Measurements from ENCODE around the gene LAMTOR1.

DNA sequence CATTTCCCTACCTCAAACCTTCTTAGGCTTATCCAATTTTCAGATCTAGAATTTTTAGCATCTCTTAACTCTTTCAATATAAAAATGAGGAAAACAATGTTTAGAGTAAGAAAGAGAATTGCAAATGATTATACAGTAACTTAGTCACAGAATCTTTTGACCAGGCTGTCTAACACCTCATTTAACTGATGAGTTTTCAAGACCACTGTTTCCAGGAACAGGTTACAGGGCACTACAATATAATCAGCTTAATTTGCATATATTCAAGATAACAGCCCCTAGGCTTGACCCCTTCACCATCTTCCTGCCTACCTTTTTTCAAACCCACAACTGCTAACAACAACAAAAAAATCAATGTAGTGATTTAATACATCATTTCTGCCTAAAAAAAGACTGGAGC, 35.4 kb downstream of the LAMTOR1 start:
- TF ChIP-seq, protein P1, sequence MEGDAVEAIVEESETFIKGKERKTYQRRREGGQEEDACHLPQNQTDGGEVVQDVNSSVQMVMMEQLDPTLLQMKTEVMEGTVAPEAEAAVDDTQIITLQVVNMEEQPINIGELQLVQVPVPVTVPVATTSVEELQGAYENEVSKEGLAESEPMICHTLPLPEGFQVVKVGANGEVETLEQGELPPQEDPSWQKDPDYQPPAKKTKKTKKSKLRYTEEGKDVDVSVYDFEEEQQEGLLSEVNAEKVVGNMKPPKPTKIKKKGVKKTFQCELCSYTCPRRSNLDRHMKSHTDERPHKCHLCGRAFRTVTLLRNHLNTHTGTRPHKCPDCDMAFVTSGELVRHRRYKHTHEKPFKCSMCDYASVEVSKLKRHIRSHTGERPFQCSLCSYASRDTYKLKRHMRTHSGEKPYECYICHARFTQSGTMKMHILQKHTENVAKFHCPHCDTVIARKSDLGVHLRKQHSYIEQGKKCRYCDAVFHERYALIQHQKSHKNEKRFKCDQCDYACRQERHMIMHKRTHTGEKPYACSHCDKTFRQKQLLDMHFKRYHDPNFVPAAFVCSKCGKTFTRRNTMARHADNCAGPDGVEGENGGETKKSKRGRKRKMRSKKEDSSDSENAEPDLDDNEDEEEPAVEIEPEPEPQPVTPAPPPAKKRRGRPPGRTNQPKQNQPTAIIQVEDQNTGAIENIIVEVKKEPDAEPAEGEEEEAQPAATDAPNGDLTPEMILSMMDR (IDR thresholded peaks at IDR 0.05 in 2 of 3, conservative IDR thresholded peaks at IDR 0.05 in 1 of 3; ENCODE audit: control insufficient read depth in 2 of 3, extremely low read depth in 1 of 3, insufficient read depth in 1 of 3, low read depth in 3 of 3, low read length in 3 of 3) = no peak
- no peak for TF ChIP-seq HDAC2 (IDR thresholded peaks at IDR 0.05)
- TF ChIP-seq, protein P2, sequence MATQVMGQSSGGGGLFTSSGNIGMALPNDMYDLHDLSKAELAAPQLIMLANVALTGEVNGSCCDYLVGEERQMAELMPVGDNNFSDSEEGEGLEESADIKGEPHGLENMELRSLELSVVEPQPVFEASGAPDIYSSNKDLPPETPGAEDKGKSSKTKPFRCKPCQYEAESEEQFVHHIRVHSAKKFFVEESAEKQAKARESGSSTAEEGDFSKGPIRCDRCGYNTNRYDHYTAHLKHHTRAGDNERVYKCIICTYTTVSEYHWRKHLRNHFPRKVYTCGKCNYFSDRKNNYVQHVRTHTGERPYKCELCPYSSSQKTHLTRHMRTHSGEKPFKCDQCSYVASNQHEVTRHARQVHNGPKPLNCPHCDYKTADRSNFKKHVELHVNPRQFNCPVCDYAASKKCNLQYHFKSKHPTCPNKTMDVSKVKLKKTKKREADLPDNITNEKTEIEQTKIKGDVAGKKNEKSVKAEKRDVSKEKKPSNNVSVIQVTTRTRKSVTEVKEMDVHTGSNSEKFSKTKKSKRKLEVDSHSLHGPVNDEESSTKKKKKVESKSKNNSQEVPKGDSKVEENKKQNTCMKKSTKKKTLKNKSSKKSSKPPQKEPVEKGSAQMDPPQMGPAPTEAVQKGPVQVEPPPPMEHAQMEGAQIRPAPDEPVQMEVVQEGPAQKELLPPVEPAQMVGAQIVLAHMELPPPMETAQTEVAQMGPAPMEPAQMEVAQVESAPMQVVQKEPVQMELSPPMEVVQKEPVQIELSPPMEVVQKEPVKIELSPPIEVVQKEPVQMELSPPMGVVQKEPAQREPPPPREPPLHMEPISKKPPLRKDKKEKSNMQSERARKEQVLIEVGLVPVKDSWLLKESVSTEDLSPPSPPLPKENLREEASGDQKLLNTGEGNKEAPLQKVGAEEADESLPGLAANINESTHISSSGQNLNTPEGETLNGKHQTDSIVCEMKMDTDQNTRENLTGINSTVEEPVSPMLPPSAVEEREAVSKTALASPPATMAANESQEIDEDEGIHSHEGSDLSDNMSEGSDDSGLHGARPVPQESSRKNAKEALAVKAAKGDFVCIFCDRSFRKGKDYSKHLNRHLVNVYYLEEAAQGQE (IDR thresholded peaks at IDR 0.05; ENCODE audit: low read depth, low read length) = no peak
- TF ChIP-seq ZNF274 (IDR thresholded peaks at IDR 0.05; ENCODE audit: insufficient read depth, insufficient read length) = no peak
- TF ChIP-seq NRF1 (conservative IDR thresholded peaks at IDR 0.05; ENCODE audit: low read depth, low read length) = no peak
